Measurements from ENCODE around the gene RNU2-1. TPM values are rescaled to one million over a fixed set of nuclear protein-coding genes. Genes with fewer than 3 reads are reported as not detected.
A peak's percentile ranks its signal among the peaks of the same experiment; 100 is the strongest.

RNU2-1 gene
- total and polyA plus RNA-seq, 2 of the 13 experiments (the other 11 are each of a cell fraction or from before 2014, with no cell fraction given), result not detected

DNA sequence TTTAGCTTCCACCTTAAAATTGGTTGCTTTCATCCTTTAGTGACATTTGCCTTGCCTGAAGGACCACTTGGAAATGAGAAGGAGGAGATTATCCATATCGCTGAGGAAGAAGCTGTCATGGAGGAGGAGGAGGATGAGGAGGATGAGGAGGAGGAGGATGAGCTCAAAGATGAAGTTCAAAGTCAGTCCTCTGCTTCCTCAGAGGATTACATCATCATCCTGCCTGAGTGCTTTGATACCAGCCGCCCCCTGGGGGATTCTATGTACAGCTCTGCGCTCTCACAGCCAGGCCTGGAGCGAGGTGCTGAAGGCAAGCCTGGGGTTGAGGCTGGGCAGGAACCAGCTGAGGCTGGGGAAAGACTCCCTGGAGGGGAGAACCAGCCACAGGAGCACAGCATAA, 33.6 kb downstream of the RNU2-1 start:
- H3K36me3 ChIP-seq (replicated peaks in 1 of 2; ENCODE audit: control insufficient read depth in 1 of 2, insufficient read depth in 2 of 2, low read length in 2 of 2), result peaks cover 42 to 80% of the 10 kb centered on the region in 2 experiments
- no peaks in the 10 kb centered on the region for H4K20me1 ChIP-seq (ENCODE audit: insufficient read depth, low read length)
- peak; percentile 68 for ATAC-seq
- no peak overlapping the region for H2AFZ ChIP-seq (ENCODE audit: low read length)
- no peak overlapping the region for H3K4me3 ChIP-seq (replicated peaks in 1 of 3; ENCODE audit: insufficient read depth in 1 of 3, low read depth in 2 of 3, low read length in 3 of 3)
- no peak for DNase-seq (ENCODE audit: low spot score)
- ChIA-PET POLR2A (interaction anchor here (1.3 to 7.4 kb wide), 4 partner anchors 12 to 115 kb away, joined by 5 to 44 read pairs (median 11); partner anchors contain the start of genes NBR1 and TMEM106A), CTCF (ENCODE audit: low intra/inter-chr PET ratio, low total read pairs) (no interaction called here)
- no peaks in the 10 kb centered on the region for H3K9me3 ChIP-seq (ENCODE audit: low read length)
- no peaks in the 10 kb centered on the region for H3K27me3 ChIP-seq (ENCODE audit: control insufficient read depth in 1 of 2, insufficient read depth in 2 of 2, low read length in 2 of 2)
- peaks cover 14% of the 10 kb centered on the region; the same call in 1 of the 2 replicates for H3K4me1 ChIP-seq (ENCODE audit: insufficient read depth, low read length)
- intact Hi-C loops (cut with micrococcal nuclease; ENCODE audit: unreplicated experiment) (no loop called here), in situ Hi-C loops (cut with HindIII; ENCODE audit: extremely low pct_ligation_motif_present, low pct_unique_long_range_greater_than_20kb) (no loop called here)
- H3K27ac ChIP-seq (ENCODE audit: extremely low read length, insufficient read depth, low read length), result no peak overlapping the region
- no peak overlapping the region for H3K9ac ChIP-seq (ENCODE audit: insufficient read depth, low read depth, low read length)
- H3K4me2 ChIP-seq (ENCODE audit: low read depth, low read length), result no peak overlapping the region
- no TSS peak for BruUV-seq (replicated peaks)
- 91% methylated on average over 2 of the region's 4 CpGs for WGBS (ENCODE audit: low lambda C conversion rate)
- no peak for FAIRE-seq
- H3K79me2 ChIP-seq (ENCODE audit: insufficient read depth, low read length), result no peaks in the 10 kb centered on the region
- TF ChIP-seq, protein P1, sequence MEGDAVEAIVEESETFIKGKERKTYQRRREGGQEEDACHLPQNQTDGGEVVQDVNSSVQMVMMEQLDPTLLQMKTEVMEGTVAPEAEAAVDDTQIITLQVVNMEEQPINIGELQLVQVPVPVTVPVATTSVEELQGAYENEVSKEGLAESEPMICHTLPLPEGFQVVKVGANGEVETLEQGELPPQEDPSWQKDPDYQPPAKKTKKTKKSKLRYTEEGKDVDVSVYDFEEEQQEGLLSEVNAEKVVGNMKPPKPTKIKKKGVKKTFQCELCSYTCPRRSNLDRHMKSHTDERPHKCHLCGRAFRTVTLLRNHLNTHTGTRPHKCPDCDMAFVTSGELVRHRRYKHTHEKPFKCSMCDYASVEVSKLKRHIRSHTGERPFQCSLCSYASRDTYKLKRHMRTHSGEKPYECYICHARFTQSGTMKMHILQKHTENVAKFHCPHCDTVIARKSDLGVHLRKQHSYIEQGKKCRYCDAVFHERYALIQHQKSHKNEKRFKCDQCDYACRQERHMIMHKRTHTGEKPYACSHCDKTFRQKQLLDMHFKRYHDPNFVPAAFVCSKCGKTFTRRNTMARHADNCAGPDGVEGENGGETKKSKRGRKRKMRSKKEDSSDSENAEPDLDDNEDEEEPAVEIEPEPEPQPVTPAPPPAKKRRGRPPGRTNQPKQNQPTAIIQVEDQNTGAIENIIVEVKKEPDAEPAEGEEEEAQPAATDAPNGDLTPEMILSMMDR (CRISPR knock-in tag; IDR thresholded peaks at IDR 0.05), result peak; percentile 26
- 0 out of 2 replicates have a peak, but pooled peaks have one; percentile 13 for TF ChIP-seq STAG1 (CRISPR knock-in tag; IDR thresholded peaks at IDR 0.05)
- TF ChIP-seq, protein P2, sequence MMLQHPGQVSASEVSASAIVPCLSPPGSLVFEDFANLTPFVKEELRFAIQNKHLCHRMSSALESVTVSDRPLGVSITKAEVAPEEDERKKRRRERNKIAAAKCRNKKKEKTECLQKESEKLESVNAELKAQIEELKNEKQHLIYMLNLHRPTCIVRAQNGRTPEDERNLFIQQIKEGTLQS (CRISPR knock-in tag; IDR thresholded peaks at IDR 0.05), result peak; percentile 52; the same call in 1 of the 2 replicates
- no peak for TF ChIP-seq SIN3A (IDR thresholded peaks at IDR 0.05; ENCODE audit: borderline replicate concordance, low read depth, low read length)
- TF ChIP-seq, protein P3, sequence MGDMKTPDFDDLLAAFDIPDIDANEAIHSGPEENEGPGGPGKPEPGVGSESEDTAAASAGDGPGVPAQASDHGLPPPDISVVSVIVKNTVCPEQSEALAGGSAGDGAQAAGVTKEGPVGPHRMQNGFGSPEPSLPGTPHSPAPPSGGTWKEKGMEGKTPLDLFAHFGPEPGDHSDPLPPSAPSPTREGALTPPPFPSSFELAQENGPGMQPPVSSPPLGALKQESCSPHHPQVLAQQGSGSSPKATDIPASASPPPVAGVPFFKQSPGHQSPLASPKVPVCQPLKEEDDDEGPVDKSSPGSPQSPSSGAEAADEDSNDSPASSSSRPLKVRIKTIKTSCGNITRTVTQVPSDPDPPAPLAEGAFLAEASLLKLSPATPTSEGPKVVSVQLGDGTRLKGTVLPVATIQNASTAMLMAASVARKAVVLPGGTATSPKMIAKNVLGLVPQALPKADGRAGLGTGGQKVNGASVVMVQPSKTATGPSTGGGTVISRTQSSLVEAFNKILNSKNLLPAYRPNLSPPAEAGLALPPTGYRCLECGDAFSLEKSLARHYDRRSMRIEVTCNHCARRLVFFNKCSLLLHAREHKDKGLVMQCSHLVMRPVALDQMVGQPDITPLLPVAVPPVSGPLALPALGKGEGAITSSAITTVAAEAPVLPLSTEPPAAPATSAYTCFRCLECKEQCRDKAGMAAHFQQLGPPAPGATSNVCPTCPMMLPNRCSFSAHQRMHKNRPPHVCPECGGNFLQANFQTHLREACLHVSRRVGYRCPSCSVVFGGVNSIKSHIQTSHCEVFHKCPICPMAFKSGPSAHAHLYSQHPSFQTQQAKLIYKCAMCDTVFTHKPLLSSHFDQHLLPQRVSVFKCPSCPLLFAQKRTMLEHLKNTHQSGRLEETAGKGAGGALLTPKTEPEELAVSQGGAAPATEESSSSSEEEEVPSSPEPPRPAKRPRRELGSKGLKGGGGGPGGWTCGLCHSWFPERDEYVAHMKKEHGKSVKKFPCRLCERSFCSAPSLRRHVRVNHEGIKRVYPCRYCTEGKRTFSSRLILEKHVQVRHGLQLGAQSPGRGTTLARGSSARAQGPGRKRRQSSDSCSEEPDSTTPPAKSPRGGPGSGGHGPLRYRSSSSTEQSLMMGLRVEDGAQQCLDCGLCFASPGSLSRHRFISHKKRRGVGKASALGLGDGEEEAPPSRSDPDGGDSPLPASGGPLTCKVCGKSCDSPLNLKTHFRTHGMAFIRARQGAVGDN (CRISPR knock-in tag; IDR thresholded peaks at IDR 0.05), result peak; percentile 40
- no peak for TF ChIP-seq HNRNPLL (IDR thresholded peaks at IDR 0.05; ENCODE audit: low read depth, low read length, poor library complexity, severe bottlenecking)
- no peak for TF ChIP-seq ZIK1 (CRISPR knock-in tag; IDR thresholded peaks at IDR 0.05; ENCODE audit: borderline replicate concordance, low read depth)
- TF ChIP-seq CEBPB (IDR thresholded peaks at IDR 0.05; ENCODE audit: borderline replicate concordance, low read depth, low read length), result peak; percentile 41; the same call in 1 of the 2 replicates
- TF ChIP-seq, protein P4, sequence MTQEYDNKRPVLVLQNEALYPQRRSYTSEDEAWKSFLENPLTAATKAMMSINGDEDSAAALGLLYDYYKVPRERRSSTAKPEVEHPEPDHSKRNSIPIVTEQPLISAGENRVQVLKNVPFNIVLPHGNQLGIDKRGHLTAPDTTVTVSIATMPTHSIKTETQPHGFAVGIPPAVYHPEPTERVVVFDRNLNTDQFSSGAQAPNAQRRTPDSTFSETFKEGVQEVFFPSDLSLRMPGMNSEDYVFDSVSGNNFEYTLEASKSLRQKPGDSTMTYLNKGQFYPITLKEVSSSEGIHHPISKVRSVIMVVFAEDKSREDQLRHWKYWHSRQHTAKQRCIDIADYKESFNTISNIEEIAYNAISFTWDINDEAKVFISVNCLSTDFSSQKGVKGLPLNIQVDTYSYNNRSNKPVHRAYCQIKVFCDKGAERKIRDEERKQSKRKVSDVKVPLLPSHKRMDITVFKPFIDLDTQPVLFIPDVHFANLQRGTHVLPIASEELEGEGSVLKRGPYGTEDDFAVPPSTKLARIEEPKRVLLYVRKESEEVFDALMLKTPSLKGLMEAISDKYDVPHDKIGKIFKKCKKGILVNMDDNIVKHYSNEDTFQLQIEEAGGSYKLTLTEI (CRISPR knock-in tag; conservative IDR thresholded peaks at IDR 0.05), result no peak
- peak; percentile 25 for TF ChIP-seq XRCC5 (optimal IDR thresholded peaks at IDR 0.05; ENCODE audit: low read length)
- TF ChIP-seq BCL6 (CRISPR knock-in tag; IDR thresholded peaks at IDR 0.05), result 0 out of 2 replicates have a peak, but pooled peaks have one; percentile 16
- TF ChIP-seq ATF7 (IDR thresholded peaks at IDR 0.05), result peak; percentile 83
- no peak for TF ChIP-seq ATF7 (CRISPR knock-in tag; IDR thresholded peaks at IDR 0.05)
- TF ChIP-seq CEBPG (CRISPR knock-in tag; IDR thresholded peaks at IDR 0.05), result peak; percentile 42; the same call in 1 of the 2 replicates
- TF ChIP-seq, protein P5, sequence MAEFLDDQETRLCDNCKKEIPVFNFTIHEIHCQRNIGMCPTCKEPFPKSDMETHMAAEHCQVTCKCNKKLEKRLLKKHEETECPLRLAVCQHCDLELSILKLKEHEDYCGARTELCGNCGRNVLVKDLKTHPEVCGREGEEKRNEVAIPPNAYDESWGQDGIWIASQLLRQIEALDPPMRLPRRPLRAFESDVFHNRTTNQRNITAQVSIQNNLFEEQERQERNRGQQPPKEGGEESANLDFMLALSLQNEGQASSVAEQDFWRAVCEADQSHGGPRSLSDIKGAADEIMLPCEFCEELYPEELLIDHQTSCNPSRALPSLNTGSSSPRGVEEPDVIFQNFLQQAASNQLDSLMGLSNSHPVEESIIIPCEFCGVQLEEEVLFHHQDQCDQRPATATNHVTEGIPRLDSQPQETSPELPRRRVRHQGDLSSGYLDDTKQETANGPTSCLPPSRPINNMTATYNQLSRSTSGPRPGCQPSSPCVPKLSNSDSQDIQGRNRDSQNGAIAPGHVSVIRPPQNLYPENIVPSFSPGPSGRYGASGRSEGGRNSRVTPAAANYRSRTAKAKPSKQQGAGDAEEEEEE (CRISPR knock-in tag; IDR thresholded peaks at IDR 0.05; ENCODE audit: borderline replicate concordance), result no peak
